Measurements from ENCODE around the gene MPC2.
"Not testable (repeated sequence)": the region's sequence is repeated elsewhere in the genome, so short reads cannot be mapped to it uniquely, and the experiment has no call there.

Gene MPC2

DNA sequence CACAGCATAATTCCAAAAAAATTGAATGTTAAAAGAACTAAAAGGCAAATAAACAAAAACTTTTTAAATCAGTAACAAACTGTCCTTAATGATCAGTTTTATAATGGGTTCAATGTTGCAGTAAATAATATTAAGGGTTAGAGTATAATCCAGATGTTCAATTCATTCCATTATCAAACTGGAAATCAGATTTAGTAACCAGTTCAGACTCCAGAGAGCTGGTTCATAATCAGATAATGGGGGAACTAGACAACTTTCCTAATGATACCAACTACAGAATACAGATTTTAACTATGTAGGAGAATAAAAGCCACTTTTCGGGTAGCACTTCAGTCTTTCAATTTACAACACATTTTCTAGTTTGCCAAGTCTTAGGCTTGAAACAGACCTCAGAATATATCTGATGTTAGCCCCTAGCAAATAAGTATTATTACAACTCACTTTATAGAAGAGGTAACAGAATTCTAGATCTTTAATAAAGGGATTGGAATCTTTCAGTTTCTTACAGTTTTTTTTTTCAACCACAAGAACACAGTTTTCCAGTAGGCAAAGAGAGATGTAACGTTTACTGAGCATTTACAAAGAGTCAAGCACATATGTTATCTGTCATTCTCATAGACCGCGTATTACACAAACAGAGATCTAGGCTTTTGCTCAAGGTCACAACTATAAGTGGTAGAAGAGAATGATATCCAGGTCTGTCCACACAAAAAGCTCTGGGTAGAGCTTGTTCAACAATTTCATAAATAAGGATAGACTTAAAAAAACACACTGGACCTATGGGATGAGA is 2.3 kb downstream of the MPC2 start:
- DNase-seq (ENCODE audit: low read depth) = no peak

DNA sequence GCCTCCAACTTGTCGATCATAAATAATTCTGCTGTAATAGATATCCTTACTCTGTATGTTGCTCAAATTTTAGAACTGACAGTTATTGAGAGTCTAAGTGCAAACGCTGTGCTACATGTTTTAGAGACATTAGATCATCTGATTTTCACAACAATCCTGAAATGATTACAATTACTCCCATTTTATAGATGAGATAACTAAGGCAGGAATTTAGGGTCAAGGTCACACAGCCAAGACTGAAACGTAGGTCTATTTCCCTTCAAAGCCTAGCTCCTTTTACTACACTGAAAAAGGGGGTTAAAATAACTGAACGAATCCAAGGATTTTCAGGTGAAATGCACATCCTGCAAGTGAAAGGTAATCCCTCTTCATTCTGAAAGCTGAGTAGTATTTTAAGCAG is 3.1 kb downstream of the MPC2 start:
- no peak for DNase-seq (ENCODE audit: low read depth)

- DNase-seq (ENCODE audit: low read depth) = no peak
Observed at GRCh38 chr1:167929725-167930124, 7.1 kb downstream of the MPC2 start.

DNA sequence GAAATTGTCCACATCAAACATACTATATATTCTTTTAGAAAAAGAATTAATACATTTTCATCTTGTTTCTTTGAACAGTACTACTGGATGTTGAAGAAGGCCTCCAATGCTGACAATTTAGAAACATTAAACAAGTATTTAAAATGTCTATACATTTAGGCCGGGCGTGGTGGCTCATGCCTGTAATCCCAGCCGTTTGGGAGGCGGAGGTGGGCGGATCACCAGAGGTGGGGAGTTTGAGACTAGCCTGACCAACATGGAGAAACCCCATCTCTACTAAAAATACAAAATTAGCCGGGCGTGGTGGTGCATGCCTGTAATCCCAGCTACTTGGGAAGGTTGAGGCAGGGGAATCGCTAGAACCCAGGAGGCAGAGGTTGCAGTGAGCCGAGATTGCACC is 8.0 kb downstream of the MPC2 start:
- not testable (repeated sequence) for DNase-seq (ENCODE audit: low read depth)

GRCh38 chr1:167928457-167928852 is 8.4 kb downstream of the MPC2 start:
- no peak for DNase-seq (ENCODE audit: low read depth)

GRCh38 chr1:167927046-167927754 is 9.7 kb downstream of the MPC2 start:
- DNase-seq (ENCODE audit: low read depth) = no peak

GRCh38 chr1:167926486-167926997 is 10.3 kb downstream of the MPC2 start:
- no peak for DNase-seq (ENCODE audit: low read depth)

- no peak for DNase-seq (ENCODE audit: low read depth)
Observed at GRCh38 chr1:167924543-167925231, 12.2 kb downstream of the MPC2 start.

- no peak for DNase-seq (ENCODE audit: low read depth)
Observed at GRCh38 chr1:167924102-167924501, 12.8 kb downstream of the MPC2 start.

DNA sequence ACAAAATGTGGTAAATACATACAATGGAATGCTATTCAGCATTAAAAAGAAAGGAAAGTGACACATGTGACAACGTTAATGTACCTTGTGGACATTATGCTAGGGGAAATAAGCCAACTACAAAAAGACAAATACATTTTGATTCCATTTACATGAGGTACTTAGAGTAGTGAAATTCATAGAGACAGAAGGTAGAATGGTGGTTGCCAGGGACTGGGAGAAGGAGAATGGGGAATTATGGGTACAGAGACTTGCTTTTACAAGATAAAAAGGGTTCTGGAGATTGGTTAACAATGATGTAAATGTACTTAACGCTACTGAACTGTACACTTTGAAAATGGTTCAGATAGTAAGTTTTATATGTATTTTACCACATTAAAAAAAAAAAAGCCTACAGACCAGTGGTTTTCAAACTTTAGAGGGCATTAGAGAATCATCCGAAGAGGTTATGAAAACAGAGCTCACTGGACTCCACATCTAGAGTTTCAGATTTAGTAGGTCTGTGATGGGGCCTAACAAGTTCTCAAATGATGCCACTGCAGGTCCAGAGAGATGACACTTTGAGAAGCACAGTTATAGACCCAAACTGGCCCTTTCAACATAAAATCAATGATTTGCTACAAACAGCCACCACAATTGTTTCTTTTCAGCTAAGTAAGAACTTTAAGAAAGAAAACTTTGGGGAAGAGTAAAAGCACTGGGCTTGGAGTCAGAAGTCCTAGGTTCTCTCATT is 13.4 kb downstream of the MPC2 start:
- no peak for DNase-seq (ENCODE audit: low read depth)

DNA sequence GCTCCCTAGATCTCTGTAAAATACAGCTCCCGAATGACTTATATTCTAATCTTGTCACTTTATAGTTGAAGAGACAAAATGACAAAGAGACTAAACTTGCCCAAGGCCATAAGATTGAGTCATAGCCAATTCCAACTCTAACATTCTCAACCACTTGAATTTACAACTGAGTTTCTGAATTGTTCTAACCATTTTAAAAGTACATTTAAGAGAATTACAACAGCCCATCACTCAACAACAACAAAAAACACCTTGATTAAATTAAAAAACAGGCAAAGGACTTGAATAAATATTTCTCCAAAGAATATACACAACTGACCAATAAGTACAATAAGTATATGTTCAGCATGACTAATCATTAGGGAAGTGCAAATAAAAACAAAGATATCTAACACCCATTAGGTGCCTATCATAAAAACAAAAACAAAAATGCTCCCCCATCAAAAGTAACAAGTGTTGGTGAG is 14.2 kb downstream of the MPC2 start:
- no peak for DNase-seq (ENCODE audit: low read depth)

GRCh38 chr1:167922023-167922422 is 14.8 kb downstream of the MPC2 start:
- DNase-seq (ENCODE audit: low read depth) = no peak

DNA sequence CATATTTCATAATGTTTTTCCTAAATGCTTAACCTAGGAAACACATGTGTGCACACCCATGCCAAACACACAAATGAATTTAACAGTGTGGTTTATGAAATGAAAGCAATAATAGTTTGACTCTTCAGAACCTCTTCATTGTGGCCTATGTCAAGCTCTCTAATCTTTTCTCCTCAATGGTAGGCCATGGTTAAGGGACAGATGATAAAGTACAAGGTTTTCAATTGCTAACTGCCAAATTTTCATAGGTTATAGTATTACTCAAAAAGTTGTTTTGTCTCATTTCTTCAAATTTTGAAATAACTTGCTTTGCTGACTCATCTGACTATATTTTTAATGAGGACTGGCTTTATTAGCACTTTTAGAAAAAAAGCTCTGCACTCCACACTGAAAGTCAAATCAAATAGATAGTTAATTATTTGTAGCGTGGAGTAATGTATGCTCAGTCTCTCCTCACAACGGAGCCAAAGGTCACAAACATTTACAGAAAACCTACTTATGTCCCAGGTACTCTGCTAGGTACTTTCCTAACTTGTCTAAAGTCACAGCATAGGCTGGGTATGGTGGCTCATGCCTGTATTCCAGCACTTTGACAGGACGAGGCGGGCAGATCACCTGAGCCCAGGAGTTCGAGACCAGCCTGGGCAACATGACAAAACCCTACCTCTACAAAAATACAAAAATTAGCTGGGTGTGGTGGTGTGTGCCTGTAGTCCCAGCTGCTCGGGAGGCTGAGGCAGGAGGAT is 19.9 kb downstream of the MPC2 start:
- DNase-seq (ENCODE audit: low read depth) = no peak

DNA sequence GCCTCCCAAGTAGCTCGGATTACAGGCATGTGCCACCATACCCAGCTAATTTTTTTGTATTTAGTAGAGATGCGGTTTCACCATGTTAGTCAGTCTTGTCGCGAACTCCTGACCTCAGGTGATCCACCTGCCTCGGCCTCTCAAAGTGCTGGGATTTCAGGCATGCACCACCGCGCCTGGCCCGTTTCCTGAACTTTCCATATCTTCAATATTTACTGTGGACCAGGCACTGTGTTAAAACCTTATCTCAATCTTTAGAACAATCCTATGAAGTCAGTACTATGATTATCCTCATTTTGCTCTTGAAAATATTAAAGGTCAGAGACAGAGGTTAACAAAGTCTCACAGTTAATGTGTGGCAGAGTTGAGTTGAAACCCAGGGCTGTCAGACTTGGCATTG is 21.3 kb downstream of the MPC2 start:
- no peak for DNase-seq (ENCODE audit: low read depth)

DNA sequence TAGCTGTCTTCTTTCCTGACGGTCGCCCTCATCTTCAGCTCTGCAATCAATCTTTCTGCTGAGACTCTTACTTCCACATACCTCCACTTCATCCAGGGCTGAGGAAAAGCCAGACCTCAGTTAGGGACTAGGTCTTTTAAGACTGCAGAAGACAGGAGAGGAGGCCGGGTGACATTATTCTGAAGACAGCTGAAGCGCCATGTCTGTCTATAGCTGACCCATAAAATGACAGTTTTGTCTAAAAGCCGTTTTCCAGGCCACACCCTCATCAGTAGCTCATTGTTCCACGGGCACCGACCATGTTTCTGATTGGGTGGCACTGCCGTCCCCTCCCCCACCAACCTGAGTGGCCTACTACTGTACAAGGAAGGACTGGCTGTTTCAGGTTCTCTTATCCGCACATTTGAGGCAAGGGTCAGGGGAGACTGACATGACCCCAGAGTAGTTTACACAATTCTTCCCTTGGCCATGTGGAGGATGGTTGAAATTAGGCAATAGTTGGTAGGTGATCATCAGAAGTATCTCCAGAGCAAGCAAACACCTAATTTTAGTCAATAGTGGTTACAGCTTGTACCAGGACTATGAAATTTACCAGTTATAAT is 22.9 kb downstream of the MPC2 start, which contains the start of gene ADCY10:
Gene ADCY10, minus strand, starts transcription at position 240 of the 602 bp plus-strand sequence. CDS start 8,994 bp downstream, outside the sequence.
- DNase-seq (ENCODE audit: low read depth) = no peak

- DNase-seq (ENCODE audit: low read depth) = no peak
Observed at GRCh38 chr1:167912294-167912693, 24.6 kb downstream of the MPC2 start.

GRCh38 chr1:167911413-167911812 is 25.5 kb downstream of the MPC2 start:
- DNase-seq (ENCODE audit: low read depth) = no peak

DNA sequence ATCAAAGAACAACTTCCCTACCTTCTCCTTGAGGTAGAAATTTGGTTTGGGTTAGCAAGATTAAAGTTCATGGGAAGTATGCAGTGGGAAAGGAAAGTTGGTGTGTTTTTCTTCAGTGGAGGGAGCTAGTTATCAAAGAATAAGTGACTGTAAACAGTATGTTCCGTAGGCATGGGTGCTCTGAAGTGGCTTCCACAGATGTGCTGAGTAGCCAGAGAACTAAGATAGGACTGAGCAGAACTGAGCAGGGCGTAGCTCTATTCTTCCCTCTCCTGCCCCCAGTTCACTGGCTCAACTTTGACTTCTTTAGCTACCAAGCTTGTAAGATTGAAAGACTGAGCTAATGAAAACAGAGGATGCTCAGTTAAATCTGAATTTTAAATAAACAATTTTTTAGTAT is 26.3 kb downstream of the MPC2 start:
- no peak for DNase-seq (ENCODE audit: low read depth)

- no peak for DNase-seq (ENCODE audit: low read depth)
Observed at GRCh38 chr1:167909691-167910180, 27.1 kb downstream of the MPC2 start.

GRCh38 chr1:167905671-167906070 is 31.2 kb downstream of the MPC2 start:
- no peak for DNase-seq (ENCODE audit: low read depth)

DNA sequence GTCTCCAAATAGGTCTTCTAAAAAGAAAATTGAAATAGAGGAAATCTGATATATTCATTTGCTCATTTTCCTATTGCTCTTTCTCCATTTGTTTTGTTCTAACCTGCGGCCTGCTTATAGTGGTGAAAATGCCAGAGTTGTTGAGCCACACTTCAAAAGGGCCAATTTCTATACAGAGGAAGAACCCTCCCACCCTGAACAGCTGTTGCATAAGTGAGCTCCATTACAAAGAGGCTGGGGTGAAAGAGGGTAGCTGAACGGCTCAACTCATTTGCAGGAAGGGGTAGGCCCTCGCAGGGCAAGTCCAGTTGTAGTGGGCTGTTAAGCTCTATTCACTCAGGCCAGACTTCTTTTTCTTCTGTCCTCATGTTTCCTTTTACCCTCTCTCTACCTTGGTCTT is 31.7 kb downstream of the MPC2 start:
- DNase-seq (ENCODE audit: low read depth) = no peak

Measured in stimulated activated CD8-positive, alpha-beta memory T cell treated with anti-CD3 and anti-CD28 coated beads, Interleukin-12 subunit alpha, Interleukin-12 subunit beta, amount 100 ng/mL, for 1 hour (primary cell).